Mucosa of stomach (tissue), 1 donor: ENCODE measurements around the gene ETS2.

ENCODE experiments used
- H3K27me3 ChIP-seq: one replicate; pipeline ENCODE4 v1.7.0; 2013; ENCODE audit warnings: mild to moderate bottlenecking, low read length; ENCODE audit not compliant: control insufficient read depth, insufficient read depth
- H3K36me3 ChIP-seq: one replicate; pipeline ENCODE4 v1.7.0; 2013; ENCODE audit warnings: low read length; ENCODE audit not compliant: control insufficient read depth, insufficient read depth
- H3K4me1 ChIP-seq: one replicate; pipeline ENCODE4 v1.7.0; 2013; ENCODE audit warnings: mild to moderate bottlenecking, low read length; ENCODE audit not compliant: control insufficient read depth, insufficient read depth
- H3K4me3 ChIP-seq: one replicate; pipeline ENCODE4 v1.7.0; 2013; ENCODE audit warnings: low read length
- H3K9ac ChIP-seq: one replicate; pipeline ENCODE4 v1.7.0; 2013; ENCODE audit warnings: mild to moderate bottlenecking, low read length, moderate library complexity
- H3K9me3 ChIP-seq: one replicate; pipeline ENCODE4 v1.7.0; 2013; ENCODE audit warnings: mild to moderate bottlenecking, low read length, moderate library complexity; ENCODE audit not compliant: control insufficient read depth
- donor health status: Pancreatic carcinoma.

The ETS2 gene

GRCh38 chr21:38797470-38797869 is 8.3 kb upstream of the ETS2 start:
- Histone ChIP-seq H3K27me3 (no peaks in the 10 kb centered on the region), H3K9ac (no peak overlapping the region), H3K36me3 (no peaks in the 10 kb centered on the region), H3K9me3 (no peaks in the 10 kb centered on the region), H3K4me3 (no peak overlapping the region), H3K4me1 (peaks cover 66% of the 10 kb centered on the region)

GRCh38 chr21:38798081-38798480 is 7.6 kb upstream of the ETS2 start:
- Histone ChIP-seq H3K9ac (no peak overlapping the region), H3K4me1 (peaks cover 63% of the 10 kb centered on the region)

GRCh38 chr21:38798481-38798882 is 7.2 kb upstream of the ETS2 start:
- Histone ChIP-seq H3K27me3 (no peaks in the 10 kb centered on the region), H3K4me1 (peaks cover 65% of the 10 kb centered on the region), H3K9ac (peak overlapping the region; percentile 0), H3K4me3 (no peak overlapping the region), H3K9me3 (no peaks in the 10 kb centered on the region), H3K36me3 (no peaks in the 10 kb centered on the region)

More at GRCh38 chr21:38798081-38798480, 7.6 kb upstream of the ETS2 start:
- Histone ChIP-seq H3K9me3 (no peaks in the 10 kb centered on the region), H3K27me3 (no peaks in the 10 kb centered on the region), H3K4me3 (no peak overlapping the region), H3K36me3 (no peaks in the 10 kb centered on the region)

- Histone ChIP-seq H3K36me3 (no peaks in the 10 kb centered on the region), H3K27me3 (no peaks in the 10 kb centered on the region), H3K9me3 (no peaks in the 10 kb centered on the region), H3K4me3 (no peak overlapping the region), H3K4me1 (peaks cover 60% of the 10 kb centered on the region), H3K9ac (no peak overlapping the region)
These were observed 5.5 kb upstream of the ETS2 start for GRCh38 chr21:38800046-38800758.

DNA sequence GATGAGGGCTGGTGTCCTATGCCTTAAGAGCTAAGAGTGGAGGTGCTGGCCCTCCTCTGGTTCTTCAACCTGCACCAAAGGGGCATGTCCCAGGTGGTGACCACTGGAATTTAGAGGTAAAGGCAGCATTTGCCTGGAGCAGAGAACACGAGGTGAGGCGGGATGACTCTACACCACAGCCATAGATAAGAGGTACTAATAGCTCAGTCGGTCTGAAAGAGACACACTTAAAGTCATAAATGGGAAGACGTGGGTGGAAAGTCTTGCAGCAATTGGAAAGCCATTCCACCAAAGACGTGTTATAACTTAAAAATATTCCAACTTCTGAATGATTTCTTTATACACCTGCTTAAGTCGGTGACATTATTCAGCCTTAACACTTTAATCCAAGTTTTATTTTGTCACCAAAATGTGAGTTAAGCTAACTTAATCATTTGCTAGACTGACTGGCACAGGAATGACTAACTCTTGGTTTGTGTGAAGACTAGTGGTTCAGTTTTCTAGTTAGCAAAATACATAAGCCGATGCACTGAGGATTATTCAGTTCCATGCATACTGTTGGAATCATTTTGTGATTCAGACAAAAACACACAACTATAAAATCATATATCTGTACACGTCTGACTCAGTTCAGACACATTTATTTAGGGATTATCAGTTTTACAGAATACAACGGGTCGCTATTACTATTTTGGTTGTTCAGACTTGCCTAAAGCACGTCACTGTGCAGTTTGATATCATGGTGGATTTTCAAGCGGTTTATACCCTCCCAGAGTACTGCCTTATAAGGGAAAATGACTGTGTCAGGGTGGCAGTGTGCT is 4.6 kb upstream of the ETS2 start:
- Histone ChIP-seq H3K27me3 (no peaks in the 10 kb centered on the region), H3K4me3 (no peak overlapping the region), H3K9me3 (no peaks in the 10 kb centered on the region), H3K9ac (no peak overlapping the region), H3K4me1 (peaks cover 54% of the 10 kb centered on the region), H3K36me3 (no peaks in the 10 kb centered on the region)

DNA sequence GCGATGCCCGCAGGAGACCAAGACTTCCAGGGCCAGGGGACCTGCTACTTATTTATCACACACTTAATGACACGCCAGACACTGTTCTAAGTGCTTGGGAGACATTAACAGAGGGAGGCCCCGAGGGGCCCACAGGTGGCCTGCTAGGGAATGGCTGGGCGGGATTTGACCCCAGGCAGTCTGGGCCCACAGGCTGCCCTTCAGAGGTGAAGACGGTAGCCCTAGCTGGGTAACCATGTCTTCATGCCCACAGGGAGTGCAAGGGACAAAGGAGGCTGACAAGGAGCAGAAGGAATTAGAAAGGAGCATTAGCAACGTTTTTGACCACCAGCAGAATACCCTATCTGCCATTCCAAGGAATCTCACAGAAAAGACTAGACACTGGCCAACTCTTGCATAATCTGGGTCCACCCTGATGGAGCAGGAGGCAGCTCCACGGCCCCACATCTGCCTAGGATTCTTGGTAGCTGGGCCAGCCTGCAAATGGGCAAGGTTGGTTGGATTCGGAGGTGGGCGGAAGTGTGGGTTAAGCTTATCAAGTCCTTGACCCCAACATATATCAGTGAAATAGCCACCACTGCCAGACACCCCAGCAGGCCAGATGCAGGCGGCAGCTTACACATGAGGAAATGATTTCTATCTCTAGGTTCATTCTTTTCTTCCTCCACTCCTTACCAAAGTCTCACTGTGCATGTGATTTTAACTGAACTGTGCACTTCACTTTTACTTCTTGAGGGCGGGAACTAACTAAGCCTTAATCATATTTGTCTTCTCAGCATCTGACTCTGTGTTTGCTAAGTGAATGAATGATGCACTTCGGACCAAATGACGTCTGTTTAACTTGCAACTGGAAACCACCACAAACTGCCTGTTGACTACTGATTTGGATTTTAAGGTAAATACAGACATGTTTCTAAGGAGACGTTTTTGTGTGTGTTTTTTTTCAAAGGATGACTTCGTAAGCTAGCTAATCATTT is 3.4 kb upstream of the ETS2 start:
- Histone ChIP-seq H3K4me3 (no peak overlapping the region), H3K36me3 (no peaks in the 10 kb centered on the region), H3K4me1 (peaks cover 45% of the 10 kb centered on the region), H3K9ac (peak overlapping the region; percentile 26), H3K27me3 (no peaks in the 10 kb centered on the region), H3K9me3 (no peaks in the 10 kb centered on the region)

- no peak overlapping the region for H3K4me3 ChIP-seq
- H3K9me3 ChIP-seq, result no peaks in the 10 kb centered on the region
- H3K9ac ChIP-seq, result peak overlapping the region; percentile 48
- no peaks in the 10 kb centered on the region for H3K36me3 ChIP-seq
- H3K4me1 ChIP-seq, result peaks cover 39% of the 10 kb centered on the region
- H3K27me3 ChIP-seq, result no peaks in the 10 kb centered on the region
These were observed 2.6 kb upstream of the ETS2 start for GRCh38 chr21:38803075-38803660.

GRCh38 chr21:38804030-38804788 is 1.5 kb upstream of the ETS2 start:
- H3K4me3 ChIP-seq, result peak overlapping the region; percentile 60
- peak overlapping the region; percentile 91 for H3K9ac ChIP-seq
- H3K9me3 ChIP-seq, result no peaks in the 10 kb centered on the region
- no peaks in the 10 kb centered on the region for H3K36me3 ChIP-seq
- H3K27me3 ChIP-seq, result no peaks in the 10 kb centered on the region
- H3K4me1 ChIP-seq, result peaks cover 36% of the 10 kb centered on the region

DNA sequence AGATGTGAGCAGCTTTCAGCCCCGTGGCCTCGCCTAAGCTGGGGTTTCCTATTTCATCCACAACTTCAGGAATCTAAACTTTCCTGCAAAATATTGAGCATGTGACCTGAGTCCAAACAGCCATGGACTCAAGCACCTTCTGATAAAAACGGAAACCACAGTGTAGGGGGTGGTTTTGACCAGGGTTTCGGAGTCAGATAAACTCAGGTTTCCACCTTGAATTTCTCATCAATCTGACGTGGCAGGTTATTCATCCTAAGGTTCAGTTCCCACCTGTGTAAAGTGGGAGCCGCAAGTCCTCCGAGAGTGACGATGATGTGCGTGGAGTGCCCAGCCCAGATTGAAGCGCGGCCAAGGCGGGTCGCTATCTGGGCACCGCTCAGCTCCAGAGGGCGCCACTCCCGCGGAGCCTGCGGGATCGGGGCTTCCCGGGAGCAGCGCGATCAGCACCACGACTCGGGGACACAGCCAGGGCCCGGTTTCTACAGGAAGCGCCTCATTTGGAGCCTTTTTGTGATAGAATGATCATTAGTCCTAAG is 871 bp upstream of the ETS2 start:
- Histone ChIP-seq H3K9me3 (no peaks in the 10 kb centered on the region), H3K4me3 (peak overlapping the region; percentile 60), H3K27me3 (no peaks in the 10 kb centered on the region), H3K9ac (peak overlapping the region; percentile 91), H3K36me3 (no peaks in the 10 kb centered on the region), H3K4me1 (peaks cover 41% of the 10 kb centered on the region)

DNA sequence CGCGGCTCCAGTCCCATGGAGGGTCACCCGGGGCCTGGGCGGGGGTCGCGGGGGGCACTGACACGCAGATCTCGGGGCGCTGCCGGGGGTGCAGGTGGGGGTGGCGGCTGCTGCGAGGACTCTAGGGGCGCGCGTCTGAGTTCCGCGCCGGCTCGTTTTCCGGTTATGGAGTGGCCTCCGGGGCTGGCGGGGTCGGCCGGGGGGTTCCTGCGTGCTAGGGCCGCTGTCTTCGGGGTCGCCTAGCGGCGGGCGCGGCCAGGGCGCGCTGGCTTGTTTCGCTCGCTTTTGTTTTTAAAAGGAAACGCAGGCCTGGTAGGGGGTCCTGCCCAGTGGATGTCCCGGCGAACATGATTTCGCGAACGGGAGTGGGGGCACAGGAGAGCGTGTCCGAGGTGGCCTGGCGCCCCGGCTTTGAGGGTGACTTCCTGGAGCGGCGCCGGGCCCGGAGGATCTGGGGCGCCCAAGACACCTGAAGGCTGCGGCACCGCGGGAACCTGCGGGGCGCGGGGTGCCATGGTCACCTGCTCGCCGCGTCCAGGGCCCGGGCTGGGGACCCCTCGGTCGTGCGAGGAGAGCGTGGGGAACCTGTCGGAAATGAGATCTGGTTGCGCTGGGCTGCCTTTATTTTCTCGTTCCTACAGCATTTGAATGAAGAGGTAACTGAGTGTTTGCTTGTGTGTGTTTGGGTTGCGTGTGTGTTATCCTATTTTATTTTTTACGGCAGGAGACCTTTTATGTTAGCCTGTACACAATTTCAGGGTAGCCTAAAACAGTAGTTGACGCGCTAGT is 618 bp downstream of the ETS2 start:
- Histone ChIP-seq H3K9ac (peak overlapping the region; percentile 91), H3K36me3 (no peaks in the 10 kb centered on the region), H3K27me3 (no peaks in the 10 kb centered on the region), H3K4me1 (peaks cover 48% of the 10 kb centered on the region), H3K9me3 (no peaks in the 10 kb centered on the region), H3K4me3 (peak overlapping the region; percentile 60)
